Measurements from ENCODE around the gene OR2V2.
"Not testable (repeated sequence)": the region's sequence is repeated elsewhere in the genome, so short reads cannot be mapped to it uniquely, and the experiment has no call there.

OR2V2 gene

DNA sequence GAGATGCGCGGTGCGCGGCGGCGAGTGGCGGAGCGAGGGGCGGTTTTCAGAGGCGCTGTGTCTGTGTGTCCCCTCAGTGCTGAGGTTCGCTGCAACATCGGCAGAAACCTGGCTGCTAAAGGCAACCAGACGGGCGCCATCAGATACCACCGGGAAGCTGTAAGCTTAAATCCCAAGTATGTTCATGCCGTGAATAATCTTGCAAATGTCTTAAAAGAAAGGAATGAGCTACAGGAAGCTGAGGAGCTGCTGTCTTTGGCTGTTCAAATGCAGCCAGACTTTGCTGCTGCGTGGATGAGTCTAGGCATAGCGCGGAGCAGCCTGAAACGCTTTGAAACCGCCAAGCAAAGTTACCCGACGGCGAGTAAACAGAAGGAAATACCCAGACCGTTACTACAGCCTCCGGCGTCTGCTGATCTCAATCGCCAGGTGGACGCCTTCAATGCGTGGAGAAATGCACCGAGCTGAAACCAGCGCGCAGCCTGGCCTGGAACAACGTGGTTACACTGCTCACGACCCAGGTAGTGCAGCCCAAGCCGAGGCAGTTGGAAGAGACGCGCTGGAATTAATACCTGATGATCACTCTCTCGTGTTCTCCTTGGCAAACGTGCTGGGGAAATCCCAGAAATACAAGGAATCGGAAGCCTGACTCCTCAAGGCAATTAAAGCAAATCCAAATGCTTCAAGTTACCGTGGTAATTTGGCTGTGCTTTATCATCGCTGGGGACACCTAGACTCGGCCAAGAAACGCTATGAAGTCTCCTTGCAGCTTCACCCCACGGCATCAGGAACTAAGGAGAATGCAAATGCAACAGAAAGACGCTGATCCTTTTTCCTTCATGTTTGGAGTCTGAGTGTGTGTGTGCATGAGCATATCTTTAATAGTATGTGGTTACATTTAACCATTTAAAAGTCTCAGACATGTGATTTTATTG is 32.3 kb upstream of the OR2V2 start:
- DNase-seq = no peak

GRCh38 chr5:181118369-181118768 is 29.0 kb upstream of the OR2V2 start:
- no peak for DNase-seq

DNA sequence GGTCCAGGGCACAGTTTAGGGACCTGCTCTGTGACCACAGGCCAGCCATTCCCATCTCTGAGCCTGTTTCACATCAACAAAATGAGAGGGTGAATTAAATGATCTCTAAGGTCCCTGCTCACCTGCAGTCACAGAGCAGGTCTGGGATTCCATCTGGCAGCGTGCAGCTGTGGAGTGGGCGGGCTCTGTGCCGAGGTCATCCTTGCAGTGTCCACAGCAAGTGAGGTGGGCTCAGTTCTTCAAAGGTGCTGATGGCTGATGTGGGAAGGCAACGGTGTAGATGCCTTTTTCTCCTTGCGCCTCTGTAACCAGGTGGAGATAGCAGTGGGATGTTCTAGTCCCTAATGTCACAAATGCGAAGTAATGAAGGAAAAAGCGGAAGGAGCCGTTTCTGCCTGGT is 28.3 kb upstream of the OR2V2 start:
- DNase-seq = no peak

- no peak for DNase-seq
Observed at GRCh38 chr5:181120306-181120705, 27.1 kb upstream of the OR2V2 start.

GRCh38 chr5:181120761-181121160 is 26.6 kb upstream of the OR2V2 start:
- no peak for DNase-seq

- DNase-seq = no peak
Observed at GRCh38 chr5:181121675-181122561, 25.5 kb upstream of the OR2V2 start.

DNA sequence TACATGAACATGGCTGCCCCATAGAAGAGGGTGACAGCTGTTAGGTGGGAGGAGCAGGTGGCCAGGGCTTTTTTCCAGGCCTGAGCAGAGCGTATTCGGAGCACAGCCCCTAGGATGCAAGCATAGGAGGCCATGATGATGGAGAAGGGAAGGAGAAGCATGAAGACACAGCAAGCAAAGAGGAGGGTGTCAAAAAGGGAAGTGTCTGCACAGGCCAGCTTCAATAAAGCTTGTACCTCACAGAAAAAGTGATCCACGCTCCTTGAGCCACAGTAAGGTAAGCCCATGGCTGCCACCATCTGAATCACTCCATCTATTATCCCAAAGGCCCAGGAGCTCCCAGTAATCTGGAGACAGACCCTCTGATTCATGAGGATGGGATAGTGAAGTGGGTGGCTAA is 22.9 kb upstream of the OR2V2 start:
- no peak for DNase-seq

- DNase-seq = no peak
Observed at GRCh38 chr5:181126841-181127240, 20.5 kb upstream of the OR2V2 start.

DNA sequence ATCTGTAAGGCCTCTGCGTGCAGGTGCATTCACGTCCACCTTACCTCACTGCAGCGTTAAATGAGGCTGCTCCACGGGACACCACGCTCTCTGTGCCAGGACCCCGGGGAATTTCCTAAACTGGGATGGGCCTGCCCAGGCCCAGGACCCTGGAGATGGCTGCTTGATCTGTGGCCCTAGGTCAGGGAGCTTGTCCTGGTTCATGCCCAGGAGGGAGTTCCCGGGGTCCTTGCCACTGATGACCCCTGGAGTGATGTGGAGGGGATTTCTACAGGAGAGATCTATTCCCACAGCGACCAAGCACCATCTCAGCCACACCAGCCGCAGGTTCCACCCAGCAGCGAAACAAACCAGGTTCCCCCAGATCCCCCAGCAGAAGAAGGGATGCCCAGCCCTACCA is 19.9 kb upstream of the OR2V2 start:
- no peak for DNase-seq

DNA sequence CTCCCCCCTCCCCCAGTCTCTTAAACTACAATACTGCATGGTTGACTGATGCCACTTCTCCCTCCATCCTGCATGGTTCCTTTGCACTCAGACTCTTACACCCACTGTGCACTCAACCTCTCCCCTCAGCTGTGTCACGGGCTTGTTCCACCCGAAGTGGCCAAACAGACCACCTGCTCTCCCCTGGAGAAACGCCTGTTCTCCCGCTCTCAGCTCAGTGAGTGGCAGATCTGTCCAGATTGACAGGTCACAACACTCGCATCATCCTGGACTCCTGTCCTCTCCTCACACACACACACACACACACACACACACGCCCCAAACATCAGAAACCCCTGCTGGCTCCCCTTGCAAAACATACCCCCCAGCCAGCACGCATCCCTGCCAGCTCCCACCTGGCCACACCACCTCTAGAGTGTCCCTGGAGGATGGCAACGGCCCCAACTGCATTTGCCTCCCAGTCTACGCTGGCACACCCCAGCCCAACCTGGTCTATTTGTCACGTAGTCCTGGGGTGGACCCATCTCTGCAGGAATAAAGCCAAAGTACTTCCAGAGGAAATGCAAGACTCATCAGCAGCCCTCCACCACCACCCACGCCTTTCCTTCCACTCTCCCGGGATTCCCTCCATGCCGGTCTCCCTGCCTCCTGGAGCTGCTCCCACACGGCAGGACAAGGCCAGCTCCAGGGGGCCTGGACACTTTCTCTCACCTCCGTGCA is 19.3 kb upstream of the OR2V2 start:
- DNase-seq = no peak

- no peak for DNase-seq
Observed at GRCh38 chr5:181129601-181130000, 17.8 kb upstream of the OR2V2 start.

- not testable (repeated sequence) for DNase-seq
Observed at GRCh38 chr5:181130081-181130480, 17.3 kb upstream of the OR2V2 start.

- no peak for DNase-seq
Observed at GRCh38 chr5:181130832-181131496, 16.4 kb upstream of the OR2V2 start, which contains the start of gene OR2V1. OR2V1 (minus strand) TSS chr5:181131169; CDS start chr5:181125304, 5,865 bp downstream.

GRCh38 chr5:181131514-181131913 is 15.9 kb upstream of the OR2V2 start:
- no peak for DNase-seq

GRCh38 chr5:181133083-181133482 is 14.3 kb upstream of the OR2V2 start:
- no peak for DNase-seq

GRCh38 chr5:181133610-181134231 is 13.7 kb upstream of the OR2V2 start:
- DNase-seq = no peak

GRCh38 chr5:181134259-181134658 is 13.1 kb upstream of the OR2V2 start:
- no peak for DNase-seq

DNA sequence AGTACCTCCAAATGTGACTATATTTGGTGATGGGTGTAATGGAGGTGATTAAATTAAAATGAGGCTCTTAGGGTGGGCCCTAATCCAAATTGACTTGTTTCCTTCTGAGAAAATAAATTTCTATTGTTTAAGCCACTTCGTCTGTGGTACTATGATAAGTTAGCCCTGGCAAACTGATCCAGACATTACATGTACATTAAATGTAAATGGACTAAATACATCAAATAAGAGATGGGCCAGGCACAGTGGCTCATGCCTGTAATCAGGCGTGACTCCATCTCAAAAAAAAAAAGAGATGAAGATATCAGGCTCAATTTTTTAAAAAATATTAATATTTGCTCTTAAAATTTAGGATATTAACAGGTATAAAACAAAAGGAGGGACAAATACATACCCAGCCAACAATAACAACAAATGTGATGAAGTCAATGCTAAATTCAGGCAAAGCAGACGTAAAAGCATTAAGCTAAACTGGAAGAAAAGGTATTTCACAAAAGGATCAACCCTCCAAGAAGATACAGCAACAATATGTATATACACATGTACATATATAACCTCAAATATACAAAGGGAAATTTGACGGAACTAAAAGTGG is 10.9 kb upstream of the OR2V2 start:
- no peak for DNase-seq

DNA sequence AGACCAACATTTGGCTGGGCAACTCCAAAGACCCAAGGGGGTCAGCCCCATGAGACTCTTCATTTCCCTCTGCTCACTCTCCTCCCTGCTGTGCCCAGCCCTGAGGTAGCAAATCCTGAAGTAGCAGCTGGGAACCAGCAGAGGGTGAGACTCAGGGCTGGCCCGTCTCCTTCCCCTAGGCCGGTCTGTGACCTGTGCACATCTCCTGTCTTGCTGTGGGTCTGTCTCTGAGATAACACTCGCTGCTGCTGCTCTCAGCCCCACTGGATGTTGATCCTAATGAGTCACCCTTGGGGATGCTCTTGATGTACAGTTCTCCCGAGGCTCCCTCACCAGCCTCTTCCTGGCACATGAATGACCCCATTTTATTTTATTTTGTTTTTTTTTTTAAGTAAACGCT is 9.1 kb upstream of the OR2V2 start:
- DNase-seq = no peak

DNA sequence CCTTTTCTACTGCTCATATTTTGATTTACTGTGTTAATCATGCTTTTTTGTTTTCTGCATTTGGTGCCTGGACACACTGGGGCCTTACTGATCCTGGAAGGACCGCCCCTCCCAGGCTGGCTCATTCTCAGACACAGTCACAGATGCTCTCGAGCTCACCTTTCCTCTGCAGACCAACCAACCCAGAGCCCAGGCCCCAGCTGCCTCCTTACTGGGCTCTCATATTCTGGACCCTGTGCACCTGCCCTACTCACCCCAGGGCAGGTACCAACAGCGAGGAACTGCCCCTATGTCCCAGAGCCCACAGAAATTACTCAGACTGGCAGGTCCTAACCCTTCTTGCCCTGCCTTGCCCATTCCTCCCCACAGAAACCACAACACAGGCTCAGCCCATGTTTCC is 6.6 kb upstream of the OR2V2 start:
- DNase-seq = no peak

GRCh38 chr5:181142054-181142453 is 5.3 kb upstream of the OR2V2 start:
- DNase-seq = no peak

- DNase-seq = no peak
Observed at GRCh38 chr5:181145133-181145532, 2.3 kb upstream of the OR2V2 start.

All from activated CD4-positive, alpha-beta T cell treated with anti-CD3 and anti-CD28 coated beads, Interleukin-10, Interleukin-2, amounts not matched to agents 100 ng/mL and 50 ng/mL, durations not matched to agents 16 hours and 8 hours (primary cell).